Endothelial cell of umbilical vein (primary cell): ENCODE data around the gene PAK5. TPM values are rescaled to one million over a fixed set of nuclear protein-coding genes. Genes with fewer than 3 reads are reported as not detected.

Source experiments
- BruUV-seq: library from RNA; stranded (reverse); fragments of 400-500 nt; replicated peaks from 2 replicates; lab custom pipeline; 2021; lab: Mats Ljungman, UMichigan
- CTCF ChIA-PET: fragments of 300-600, 350-600 bp; sonication (Branson Sonifier 250); formaldehyde crosslinking; loops from one replicate; lab custom pipeline; 2021; ENCODE audit warnings: antibody characterized with exemption, inconsistent platforms; lab: Charles Lee
- POLR2A ChIA-PET: fragments of 300-600, 350-600 bp; sonication (Branson Sonifier 250); formaldehyde crosslinking; loops from one replicate; lab custom pipeline; 2021; ENCODE audit warnings: antibody characterized with exemption, inconsistent platforms; lab: Charles Lee
- DNase-seq: peaks from one replicate; pipeline ENCODE4 v3.0.0-alpha.2; 2011; ENCODE audit warnings: low read depth, low spot score
- FAIRE-seq: peaks from 2 replicates; lab custom pipeline; 2011; peaks lifted over from hg19 to GRCh38; lab: Jason Lieb, UNC
- H2AFZ ChIP-seq: 2 replicates; pipeline ENCODE4 v1.6.0; 2012; ENCODE audit warnings: low read depth, low read length, control low read depth, inconsistent platforms
- H3K27ac ChIP-seq: 2 replicates; pipeline ENCODE4 v1.5.1; 2011; ENCODE audit warnings: low read depth, mild to moderate bottlenecking, control low read depth, low read length, moderate library complexity; ENCODE audit not compliant: insufficient read depth
- H3K27me3 ChIP-seq, 2 experiments: 2 replicates each; pipeline versions ENCODE4 v1.6.0 to v1.6.1; 2011; ENCODE audit warnings: low read length in 2 of 2, mixed read lengths in 1 of 2; ENCODE audit not compliant: control insufficient read depth in 2 of 2, insufficient read depth in 2 of 2
- H3K36me3 ChIP-seq, 2 experiments: 2 replicates in 1 of 2; 3 replicates in 1 of 2; pipeline ENCODE4 v1.5.1; 2011; ENCODE audit warnings: low read length in 2 of 2, mild to moderate bottlenecking in 1 of 2, moderate library complexity in 1 of 2; ENCODE audit not compliant: control insufficient read depth in 2 of 2, insufficient read depth in 2 of 2; ENCODE audit errors: extremely low read depth in 1 of 2
- H3K4me1 ChIP-seq: 3 replicates; pipeline ENCODE4 v1.5.1; 2011; ENCODE audit warnings: mild to moderate bottlenecking, low read length; ENCODE audit not compliant: control insufficient read depth, insufficient read depth; ENCODE audit errors: extremely low read depth
- H3K4me2 ChIP-seq: 2 replicates; pipeline ENCODE4 v1.6.1; 2011; ENCODE audit warnings: low read length, control low read depth, mixed read lengths; ENCODE audit not compliant: insufficient read depth
- H3K4me3 ChIP-seq, 3 experiments: fragments of 200-600 bp in 1 of 3; sonication (generic), shearing (Covaris generic) in 1 of 3; replicated peaks in 1 of 3; 2 replicates each; pipeline ENCODE4 v1.5.1; 2011 to 2016; ENCODE audit warnings: control low read depth in 3 of 3, low read length in 3 of 3, mild to moderate bottlenecking in 2 of 3, inconsistent platforms in 1 of 3, low read depth in 1 of 3, moderate library complexity in 1 of 3; ENCODE audit not compliant: insufficient read depth in 1 of 3
- H3K79me2 ChIP-seq: 2 replicates; pipeline ENCODE4 v1.6.0; 2012; ENCODE audit warnings: low read length, inconsistent platforms; ENCODE audit not compliant: control insufficient read depth, insufficient read depth
- H3K9ac ChIP-seq: replicated peaks from 2 replicates; pipeline ENCODE3; 2011; ENCODE audit warnings: low read length, control low read depth; ENCODE audit not compliant: insufficient read depth; ENCODE audit errors: extremely low read depth
- H3K9me1 ChIP-seq: replicated peaks from 3 replicates; pipeline ENCODE4 v1.6.0; 2011; ENCODE audit warnings: mild to moderate bottlenecking, low read length; ENCODE audit not compliant: control insufficient read depth, insufficient read depth; ENCODE audit errors: extremely low read depth
- H3K9me3 ChIP-seq: replicated peaks from 2 replicates; pipeline ENCODE4 v1.5.1; 2012; ENCODE audit warnings: low read length, inconsistent platforms; ENCODE audit not compliant: control insufficient read depth, insufficient read depth
- H4K20me1 ChIP-seq: replicated peaks from 2 replicates; pipeline ENCODE3; 2011; ENCODE audit warnings: mild to moderate bottlenecking, low read length; ENCODE audit not compliant: control insufficient read depth, insufficient read depth; ENCODE audit errors: extremely low read depth
- EZH2 ChIP-seq: IDR thresholded peaks from 2 replicates; pipeline ENCODE4 v1.6.1; 2012; ENCODE audit warnings: borderline replicate concordance, low read depth, mild to moderate bottlenecking, moderate library complexity, low read length, inconsistent platforms; ENCODE audit not compliant: severe bottlenecking
- FOS ChIP-seq: IDR thresholded peaks from 2 replicates; pipeline ENCODE4 v1.6.1; 2011; ENCODE audit warnings: mild to moderate bottlenecking, low read length, moderate library complexity, borderline replicate concordance; ENCODE audit not compliant: insufficient read depth
- GATA2 ChIP-seq: IDR thresholded peaks from 2 replicates; pipeline ENCODE4 v1.7.0; 2011; ENCODE audit warnings: low read depth, mild to moderate bottlenecking, moderate library complexity, mixed read lengths, low read length; ENCODE audit not compliant: insufficient read length, insufficient read depth
- JUN ChIP-seq: IDR thresholded peaks from 2 replicates; pipeline ENCODE4 v1.6.1; 2011; ENCODE audit warnings: borderline replicate concordance, low read depth; ENCODE audit not compliant: insufficient read length, insufficient read depth
- MYC ChIP-seq: IDR thresholded peaks from one replicate; pipeline ENCODE4 v1.6.1; 2011; ENCODE audit warnings: mild to moderate bottlenecking, low read depth, low read length
- POLR2A ChIP-seq: IDR thresholded peaks from 2 replicates; pipeline ENCODE4 v1.6.1; 2012; ENCODE audit warnings: low read depth, mild to moderate bottlenecking, control low read depth, low read length
- POLR2AphosphoS5 ChIP-seq: IDR thresholded peaks from 2 replicates; pipeline ENCODE4 v1.6.1; 2012; ENCODE audit warnings: low read depth, mild to moderate bottlenecking, control low read depth, low read length, moderate library complexity; ENCODE audit not compliant: insufficient read depth
- dilution Hi-C: fragments of 300-500 bp; cut with MboI; formaldehyde crosslinking; loops from one replicate; pipeline ENCODE4 v1.15.0; 2019; ENCODE audit warnings: low sequenced_read_pairs; ENCODE audit not compliant: extremely low pct_ligation_motif_present
- intact Hi-C: fragments of 100-400 bp; cut with micrococcal nuclease; formaldehyde crosslinking; loops from one replicate; pipeline ENCODE4 v1.10.0; 2022
- polyA plus RNA-seq, 4 experiments: library from polyadenylated mRNA; depleted of rRNA in 3 of 4; stranded (reverse) in 3 of 4; unstranded in 1 of 4; fragments of >200 nt; gene quantifications; 2 replicates each; pipeline versions ENCODE4 v1.2.1 to v1.2.3, GENCODE V29; 2011 to 2012; ENCODE audit warnings: missing spikeins in 1 of 4
- total RNA-seq: library from RNA; stranded (reverse); gene quantifications from 2 replicates; pipeline ENCODE4 v1.2.3, GENCODE V29; 2021
- TF ChIP-seq, protein P1 (sequence below), 2 donors: IDR thresholded peaks; 1 replicate in 1 of 2; 2 replicates in 1 of 2; pipeline ENCODE4 v1.5.1; 2011; ENCODE audit warnings: low read length in 2 of 2, mild to moderate bottlenecking in 2 of 2, moderate library complexity in 2 of 2, control low read depth in 1 of 2, inconsistent platforms in 1 of 2, low read depth in 1 of 2; ENCODE audit not compliant: insufficient read depth in 1 of 2; ENCODE audit errors: extremely low read depth in 1 of 2
- TF ChIP-seq, protein P2 (sequence below): IDR thresholded peaks from 2 replicates; pipeline ENCODE4 v1.6.1; 2011; ENCODE audit not compliant: insufficient read depth, insufficient read length

The PAK5 gene
- total and polyA plus RNA-seq, 2 donors (not counting 3 experiments of a cell fraction or from before 2014, with no cell fraction given), result not detected

DNA sequence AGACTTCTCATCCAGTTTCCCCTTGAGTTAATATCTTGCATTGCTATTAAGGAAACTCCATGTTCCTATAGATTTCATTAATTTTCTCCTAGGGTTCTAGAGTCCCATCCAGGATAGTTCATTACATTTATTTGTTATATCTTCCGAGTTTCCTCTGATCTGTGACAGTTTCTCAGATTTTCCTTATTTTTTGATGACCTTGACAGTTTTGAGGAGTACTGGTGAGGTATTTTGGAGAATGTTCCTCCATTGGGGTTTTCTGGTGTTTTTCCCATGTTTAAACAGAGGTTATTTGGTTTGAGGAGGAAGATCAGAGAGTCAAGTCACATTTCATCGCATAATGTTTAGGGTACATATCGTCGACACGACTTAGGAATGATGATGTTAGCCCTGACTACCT is 256.7 kb downstream of the PAK5 start:
- Histone ChIP-seq H3K9ac (no peak overlapping the region), H2AFZ (no peak overlapping the region), H3K4me3 (no peak overlapping the region), H3K9me3 (no peaks in the 10 kb centered on the region), H3K27ac (no peak overlapping the region), H3K9me1 (no peaks in the 10 kb centered on the region), H3K4me2 (no peak overlapping the region), H3K27me3 (no peaks in the 10 kb centered on the region), H3K36me3 (no peaks in the 10 kb centered on the region), H3K4me1 (no peaks in the 10 kb centered on the region), H3K79me2 (no peaks in the 10 kb centered on the region), H4K20me1 (no peaks in the 10 kb centered on the region)
- POLR2A ChIA-PET, result no interaction called here
- intact Hi-C loops, result no loop called here
- FAIRE-seq (no peak), DNase-seq (no peak)
- dilution Hi-C loops, result no loop called here
- no peak for TF ChIP-seq FOS
- no peak for TF ChIP-seq GATA2
- no peak for TF ChIP-seq MYC
- TF ChIP-seq JUN, result no peak
- CTCF ChIA-PET, result interaction anchor here (0.5 to 1.7 kb wide), 3 partner anchors 174 to 375 kb away, joined by 4 to 5 read pairs (median 5); no protein-coding TSS in a partner anchor
- no TSS peak for BruUV-seq

DNA sequence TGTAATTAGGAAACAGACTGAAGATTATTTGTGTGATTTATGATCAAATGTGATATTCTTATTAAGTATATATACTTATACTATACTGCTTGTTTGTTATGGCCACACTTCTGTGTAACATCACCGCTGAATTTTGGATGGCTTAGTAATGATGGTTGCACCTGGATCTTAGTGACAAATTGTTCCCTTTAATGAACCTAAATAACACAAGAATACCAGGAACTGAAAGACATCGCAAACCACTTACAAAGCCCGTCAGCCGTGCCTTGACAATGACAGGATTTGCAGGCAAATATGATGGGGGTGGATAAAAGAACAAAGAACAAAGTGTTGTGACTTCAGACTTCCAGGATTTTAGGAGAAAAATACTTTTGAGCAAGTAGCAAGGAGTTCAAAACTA is 257.4 kb downstream of the PAK5 start:
- no peak for FAIRE-seq
- dilution Hi-C loops (no loop called here), intact Hi-C loops (no loop called here)
- Histone ChIP-seq H3K36me3 (no peaks in the 10 kb centered on the region), H3K9me3 (no peaks in the 10 kb centered on the region), H4K20me1 (no peaks in the 10 kb centered on the region), H3K4me3 (no peak overlapping the region), H3K4me1 (no peaks in the 10 kb centered on the region), H3K9ac (no peak overlapping the region), H3K27ac (no peak overlapping the region), H2AFZ (no peak overlapping the region), H3K79me2 (no peaks in the 10 kb centered on the region), H3K4me2 (no peak overlapping the region), H3K9me1 (no peaks in the 10 kb centered on the region), H3K27me3 (no peaks in the 10 kb centered on the region)
- TF ChIP-seq FOS (no peak), POLR2A (no peak), POLR2AphosphoS5 (no peak), GATA2 (no peak), JUN (no peak), MYC (no peak), EZH2 (no peak)
- TF ChIP-seq, protein P1, sequence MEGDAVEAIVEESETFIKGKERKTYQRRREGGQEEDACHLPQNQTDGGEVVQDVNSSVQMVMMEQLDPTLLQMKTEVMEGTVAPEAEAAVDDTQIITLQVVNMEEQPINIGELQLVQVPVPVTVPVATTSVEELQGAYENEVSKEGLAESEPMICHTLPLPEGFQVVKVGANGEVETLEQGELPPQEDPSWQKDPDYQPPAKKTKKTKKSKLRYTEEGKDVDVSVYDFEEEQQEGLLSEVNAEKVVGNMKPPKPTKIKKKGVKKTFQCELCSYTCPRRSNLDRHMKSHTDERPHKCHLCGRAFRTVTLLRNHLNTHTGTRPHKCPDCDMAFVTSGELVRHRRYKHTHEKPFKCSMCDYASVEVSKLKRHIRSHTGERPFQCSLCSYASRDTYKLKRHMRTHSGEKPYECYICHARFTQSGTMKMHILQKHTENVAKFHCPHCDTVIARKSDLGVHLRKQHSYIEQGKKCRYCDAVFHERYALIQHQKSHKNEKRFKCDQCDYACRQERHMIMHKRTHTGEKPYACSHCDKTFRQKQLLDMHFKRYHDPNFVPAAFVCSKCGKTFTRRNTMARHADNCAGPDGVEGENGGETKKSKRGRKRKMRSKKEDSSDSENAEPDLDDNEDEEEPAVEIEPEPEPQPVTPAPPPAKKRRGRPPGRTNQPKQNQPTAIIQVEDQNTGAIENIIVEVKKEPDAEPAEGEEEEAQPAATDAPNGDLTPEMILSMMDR (IDR thresholded peaks at IDR 0.05; ENCODE audit: extremely low read depth in 1 of 2, insufficient read depth in 1 of 2, low read depth in 1 of 2, low read length in 2 of 2), result no peak
- TF ChIP-seq, protein P2, sequence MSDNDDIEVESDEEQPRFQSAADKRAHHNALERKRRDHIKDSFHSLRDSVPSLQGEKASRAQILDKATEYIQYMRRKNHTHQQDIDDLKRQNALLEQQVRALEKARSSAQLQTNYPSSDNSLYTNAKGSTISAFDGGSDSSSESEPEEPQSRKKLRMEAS, result no peak
- ChIA-PET POLR2A (no interaction called here), CTCF (interaction anchor here (0.9 to 1.3 kb wide), 2 partner anchors 28 to 173 kb away, joined by 3 to 4 read pairs; no protein-coding TSS in a partner anchor)
- DNase-seq, result no peak
- no TSS peak for BruUV-seq
